GM18868 (cell line): ENCODE data around the gene RGS8.
"Not testable (repeated sequence)": the region's sequence is repeated elsewhere in the genome, so short reads cannot be mapped to it uniquely, and the experiment has no call there.

ENCODE experiments used
- ATAC-seq: cut with Tn5 transposase; IDR thresholded peaks from one replicate; pipeline ENCODE4 v1.9.1; 2021; ENCODE audit warnings: mild to moderate bottlenecking, moderate library complexity; ENCODE audit not compliant: unreplicated experiment

Gene RGS8

DNA sequence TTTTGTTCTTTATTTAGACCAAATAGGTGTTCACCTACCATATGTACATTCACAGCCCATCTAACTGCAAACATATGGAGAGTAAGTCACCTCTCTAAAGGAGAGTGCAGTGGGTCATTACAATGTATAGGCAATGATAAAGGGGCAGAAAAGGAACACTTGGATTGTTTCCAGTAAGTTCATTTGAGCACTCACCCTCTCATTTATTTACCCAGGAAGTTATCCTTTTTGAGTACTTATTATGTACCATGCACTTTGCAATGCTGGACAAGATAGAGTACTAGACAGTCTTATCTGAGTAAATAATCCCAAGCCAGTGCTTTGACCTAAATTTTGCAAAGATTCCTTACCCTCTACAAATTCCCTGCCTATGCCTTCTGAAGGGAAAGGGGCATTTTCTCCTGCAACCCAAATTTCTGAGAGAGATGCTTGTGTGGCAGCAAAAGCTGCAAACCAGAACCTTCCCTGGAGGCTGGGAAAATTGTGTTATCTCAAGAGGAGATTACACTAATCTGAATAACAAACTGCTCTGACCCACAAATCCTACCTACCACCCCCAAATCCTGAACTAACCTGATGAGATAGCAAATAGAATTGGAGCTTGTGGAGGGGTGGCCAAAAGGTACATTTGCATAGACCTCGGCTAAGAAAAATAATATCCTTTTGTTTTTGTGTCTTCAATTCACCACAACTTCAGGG is 18.6 kb upstream of the RGS8 start:
- ATAC-seq = no peak

DNA sequence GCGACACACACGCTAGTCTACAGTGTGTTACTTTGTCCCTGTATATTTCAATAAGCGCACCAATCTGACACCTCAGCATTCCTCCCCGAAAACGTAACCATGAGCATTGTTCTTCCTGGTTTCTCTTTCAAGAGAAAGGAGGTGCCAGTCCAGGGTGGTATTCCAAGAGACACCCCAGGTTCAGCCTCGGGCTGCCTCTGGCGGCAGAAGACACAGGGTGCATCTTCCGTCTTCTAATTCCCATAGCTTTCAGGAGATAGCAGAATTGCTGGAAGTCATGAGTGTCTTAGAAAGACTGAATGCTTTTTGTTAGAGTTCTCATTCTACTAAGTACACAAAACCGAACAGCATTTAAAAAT is 15.9 kb upstream of the RGS8 start:
- ATAC-seq = no peak

DNA sequence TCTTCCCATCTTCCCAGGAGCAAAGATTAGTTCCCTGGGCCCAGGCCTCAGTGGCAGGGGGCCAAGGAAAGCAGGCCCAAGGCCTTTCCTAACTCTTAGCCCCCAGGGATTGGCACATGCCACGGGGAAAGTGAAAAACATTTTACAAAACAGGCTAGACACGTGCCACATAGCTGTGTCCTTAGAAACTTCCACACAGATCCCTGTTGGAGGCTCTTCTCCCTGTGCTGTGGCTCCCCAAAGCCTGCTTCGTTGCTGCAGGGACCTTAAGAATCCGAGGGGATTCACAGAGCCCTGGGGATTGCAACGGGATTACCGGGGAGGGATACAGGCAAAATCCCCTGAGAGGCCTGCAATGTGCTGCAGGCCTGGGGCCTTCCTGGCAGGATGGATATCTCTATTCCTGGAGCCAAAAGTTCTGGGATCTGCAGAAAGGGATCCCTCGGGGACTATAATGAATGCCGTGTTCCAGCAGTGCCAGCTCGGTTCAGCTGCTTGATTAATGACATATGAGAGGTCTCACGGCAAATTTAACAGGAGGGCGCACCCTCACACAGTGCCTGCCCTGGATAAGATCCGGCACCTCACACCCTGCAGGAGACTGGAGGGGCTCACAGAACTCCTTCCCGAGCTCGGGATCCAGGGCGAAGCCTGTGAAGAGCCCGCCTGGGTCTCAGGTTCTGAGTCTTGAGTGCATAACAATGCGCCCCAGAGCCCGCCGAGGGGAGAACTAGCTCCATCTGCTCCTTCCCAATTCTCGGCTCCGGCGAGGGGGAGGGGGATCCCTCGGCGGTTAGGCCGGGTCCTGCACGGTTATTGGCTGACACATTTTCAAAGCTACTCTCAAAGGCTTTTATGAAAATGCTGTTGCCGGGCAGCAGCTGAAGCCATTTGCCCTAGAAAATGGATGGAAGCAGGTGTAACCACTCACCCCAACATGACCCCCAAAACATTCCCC is 15.3 kb upstream of the RGS8 start:
- ATAC-seq = no peak

DNA sequence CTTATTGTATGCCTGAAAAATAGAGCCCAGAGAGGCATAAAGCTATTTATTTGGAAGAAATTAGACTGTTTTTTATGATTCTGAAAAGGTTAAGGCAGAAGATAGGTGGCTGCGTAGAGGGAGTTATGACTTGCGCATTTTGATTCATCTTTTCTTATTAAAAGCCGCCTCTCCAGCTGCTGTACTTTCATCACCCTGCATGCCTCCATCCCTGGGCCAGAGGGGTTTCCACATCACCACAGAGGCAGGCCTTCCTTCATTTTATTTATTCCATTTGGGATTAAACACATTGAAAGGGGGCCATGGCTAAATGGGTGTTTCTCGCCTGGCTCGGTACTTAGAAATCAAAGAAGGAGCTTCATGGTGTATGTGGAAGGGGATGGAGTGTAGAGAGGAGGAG is 14.6 kb upstream of the RGS8 start:
- no peak for ATAC-seq

DNA sequence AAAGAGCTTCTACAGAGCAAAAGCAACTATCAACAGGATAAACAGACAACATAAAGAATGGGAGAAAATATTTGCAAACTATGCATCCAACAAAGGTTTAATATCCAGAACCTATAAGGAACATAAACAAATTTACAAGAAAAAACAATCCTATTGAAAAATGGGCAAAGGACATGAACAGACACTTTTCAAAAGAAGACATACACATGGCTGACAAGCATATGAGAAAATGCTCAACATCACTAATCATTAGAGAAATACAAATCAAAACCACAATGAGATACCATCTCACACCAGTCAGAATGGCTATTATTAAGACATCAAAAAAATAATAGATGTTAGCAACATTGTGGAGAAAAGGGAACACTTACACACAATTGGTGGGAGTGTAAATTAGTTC is 8.8 kb upstream of the RGS8 start:
- ATAC-seq = not testable (repeated sequence)

DNA sequence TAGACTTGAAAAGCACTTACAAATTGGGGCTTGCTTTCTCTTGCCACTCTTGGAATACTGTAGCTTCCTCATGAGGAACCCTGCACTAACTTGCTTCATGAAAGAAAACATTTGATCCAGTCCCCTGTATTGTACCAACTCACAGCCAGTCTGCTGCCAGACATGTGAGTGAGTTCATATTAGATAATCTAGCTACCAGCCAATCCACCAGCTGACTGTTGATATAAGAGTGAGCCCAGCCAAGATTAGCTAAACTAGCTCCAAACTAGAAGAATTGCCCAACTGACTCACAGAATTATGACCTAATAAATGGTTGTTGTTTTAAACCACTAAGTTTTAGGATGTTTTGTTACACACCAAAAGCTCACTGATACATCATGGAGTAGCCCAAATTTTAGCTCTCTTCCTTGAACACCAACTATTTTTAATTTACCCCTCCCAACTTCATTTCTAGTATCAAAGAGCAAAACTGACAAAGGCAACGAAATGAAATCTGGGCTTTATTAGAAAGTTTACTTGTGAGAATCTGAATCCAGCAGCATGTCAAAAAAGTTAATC is 6.6 kb upstream of the RGS8 start:
- ATAC-seq = no peak

DNA sequence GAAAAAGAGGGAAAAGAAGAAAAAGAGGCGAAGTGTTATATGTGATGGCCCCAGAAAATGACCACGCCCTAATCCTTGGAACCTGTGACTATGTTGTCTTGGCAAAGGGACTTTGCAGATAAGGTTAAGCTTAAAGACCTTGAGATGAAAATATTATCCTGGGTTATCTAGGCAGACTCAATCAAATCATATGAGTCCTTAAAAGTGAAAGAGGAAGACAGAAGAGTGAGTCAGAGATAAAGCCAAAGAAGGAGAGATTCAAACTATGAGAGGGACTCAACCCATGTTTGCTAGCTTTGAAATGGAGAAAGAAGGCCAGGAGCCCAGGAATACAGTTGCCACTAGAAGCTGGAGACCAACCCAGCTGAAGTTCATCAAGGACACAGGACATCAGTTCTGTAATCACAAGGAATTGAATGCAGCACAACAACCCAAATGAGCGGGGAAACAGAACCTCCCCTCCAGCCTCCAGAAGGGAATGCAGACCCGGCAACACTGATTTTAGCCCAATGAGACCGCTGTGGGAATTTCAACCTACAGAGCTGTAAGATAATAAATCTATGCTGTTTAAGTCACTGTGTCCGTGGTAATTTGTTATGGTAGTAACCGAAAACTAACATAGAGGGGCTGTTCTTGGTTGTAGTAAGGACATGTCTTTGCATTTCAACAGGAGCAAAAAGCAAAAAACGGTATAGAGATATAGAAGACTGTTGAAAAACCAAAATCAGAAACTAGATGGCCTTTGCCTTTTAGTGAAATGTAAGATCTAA is 4.2 kb upstream of the RGS8 start:
- no peak for ATAC-seq

DNA sequence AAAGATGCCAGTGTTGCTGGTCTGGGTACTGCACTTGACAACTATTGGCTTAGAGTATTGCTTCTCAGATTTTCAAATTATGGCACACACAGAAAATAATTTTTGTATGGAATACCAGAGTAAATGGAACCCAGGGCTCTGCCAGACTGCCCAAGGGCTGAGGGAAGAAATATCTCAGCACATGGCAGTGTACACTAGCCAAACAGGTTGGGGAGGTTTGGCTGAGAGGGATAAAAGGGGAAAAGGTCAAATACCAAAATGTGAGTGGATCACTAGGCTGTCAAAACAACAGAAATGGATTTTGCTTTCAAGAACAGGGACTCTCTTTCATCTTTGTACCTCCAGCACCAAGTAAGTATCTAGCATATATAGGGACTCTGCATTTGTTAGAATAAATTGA is 3.0 kb upstream of the RGS8 start:
- no peak for ATAC-seq

DNA sequence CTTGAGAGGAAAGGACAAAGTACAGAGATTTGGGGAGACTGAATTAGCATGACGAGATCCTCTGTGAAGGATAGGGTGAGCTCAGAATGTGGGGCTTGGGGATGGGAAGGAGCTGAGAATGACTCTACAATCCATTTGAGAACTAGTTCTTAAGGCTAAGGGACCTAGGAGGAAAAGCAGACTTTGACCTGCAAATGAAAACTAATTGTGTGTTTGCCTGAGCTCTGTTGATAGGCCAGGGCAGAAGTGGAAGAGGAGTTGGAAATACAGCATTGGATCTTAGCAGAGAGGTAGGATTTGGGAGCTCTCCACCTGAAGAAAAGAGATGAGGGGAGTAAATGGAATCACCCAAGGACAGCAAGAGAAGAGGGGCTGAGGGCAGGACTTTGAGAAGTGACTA is 2.1 kb upstream of the RGS8 start:
- ATAC-seq = no peak

DNA sequence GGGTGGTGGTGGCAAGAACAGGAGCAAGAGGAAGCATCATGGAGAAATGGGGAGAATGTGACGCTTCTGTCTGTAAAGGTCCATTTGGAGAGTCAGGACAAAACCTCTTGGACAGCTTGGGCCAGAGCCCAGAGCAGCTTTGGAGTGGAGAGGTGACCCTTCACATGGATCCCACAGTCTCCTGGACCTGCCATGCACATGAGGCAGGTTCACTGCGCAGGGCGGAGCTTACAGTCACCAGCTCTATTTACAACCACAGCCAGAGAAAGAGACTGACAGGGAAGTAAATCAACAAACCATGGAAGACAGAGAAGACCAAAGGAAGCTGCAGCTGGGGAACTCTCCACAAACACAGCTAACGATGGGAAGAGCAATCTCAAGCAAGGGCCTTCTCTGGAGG is 828 bp upstream of the RGS8 start:
- ATAC-seq = no peak

DNA sequence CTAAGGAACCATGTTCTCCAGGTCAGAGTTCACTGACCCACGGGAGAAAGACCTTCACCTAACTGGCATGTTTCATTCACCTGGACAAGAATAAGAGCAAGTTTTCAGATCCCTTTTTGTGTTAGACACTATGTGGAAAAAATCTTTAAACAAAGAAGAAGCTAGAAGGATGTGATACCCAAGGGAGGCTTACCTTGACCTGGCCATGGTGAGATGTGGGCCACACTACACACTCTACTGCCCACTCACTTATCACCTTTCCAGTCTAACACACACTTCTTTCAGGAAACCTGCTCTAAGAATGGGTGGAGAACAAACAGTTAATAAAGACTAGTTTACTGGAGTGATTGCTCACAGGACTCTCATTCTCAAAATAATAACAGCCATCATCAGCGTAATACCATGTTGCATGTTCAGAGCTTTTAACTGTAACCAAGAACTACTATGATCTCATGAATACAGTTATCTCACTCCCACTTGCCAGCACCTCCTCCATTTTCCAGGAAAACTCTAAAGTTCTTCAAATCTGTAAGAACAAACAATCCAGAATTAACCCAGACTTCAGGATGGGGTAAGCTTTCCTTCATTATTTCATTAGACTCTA is 1.4 kb downstream of the RGS8 start:
- no peak for ATAC-seq

DNA sequence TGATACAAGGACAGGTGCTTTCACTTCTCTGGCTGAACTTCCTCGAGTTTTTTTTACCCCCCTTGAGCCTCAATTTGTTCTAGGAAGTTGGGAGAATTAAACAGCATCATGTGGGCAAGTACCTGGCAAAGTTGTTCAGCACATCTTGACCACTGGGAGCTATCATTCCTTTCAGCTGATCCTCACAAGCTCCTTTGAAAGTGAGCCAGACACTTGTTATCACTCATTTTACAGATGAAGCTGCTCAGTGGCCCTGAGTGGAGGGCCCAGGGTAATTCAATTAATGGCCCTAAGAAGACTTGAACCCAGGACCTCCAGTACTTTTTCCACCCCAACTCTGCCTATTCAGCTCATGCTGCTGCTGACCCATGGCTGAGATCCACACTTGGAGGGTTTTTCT is 2.0 kb downstream of the RGS8 start:
- ATAC-seq = no peak

DNA sequence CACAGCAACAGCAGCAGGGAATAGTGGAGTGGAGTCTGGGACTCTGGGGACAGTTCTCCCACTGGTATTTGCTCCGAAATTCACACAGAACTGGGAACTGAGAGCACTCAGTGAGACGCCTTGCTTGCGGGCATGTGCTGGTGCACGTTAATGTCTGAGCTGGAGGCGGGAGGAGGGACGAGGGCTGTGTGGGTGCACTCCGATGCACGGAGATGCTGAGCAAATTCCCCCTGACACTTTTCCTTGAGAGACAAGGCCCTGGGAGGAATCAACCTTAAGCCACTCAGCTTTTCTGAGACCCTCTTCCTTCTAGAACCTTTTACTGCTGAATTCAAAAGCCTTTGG is 2.8 kb downstream of the RGS8 start:
- ATAC-seq = no peak

DNA sequence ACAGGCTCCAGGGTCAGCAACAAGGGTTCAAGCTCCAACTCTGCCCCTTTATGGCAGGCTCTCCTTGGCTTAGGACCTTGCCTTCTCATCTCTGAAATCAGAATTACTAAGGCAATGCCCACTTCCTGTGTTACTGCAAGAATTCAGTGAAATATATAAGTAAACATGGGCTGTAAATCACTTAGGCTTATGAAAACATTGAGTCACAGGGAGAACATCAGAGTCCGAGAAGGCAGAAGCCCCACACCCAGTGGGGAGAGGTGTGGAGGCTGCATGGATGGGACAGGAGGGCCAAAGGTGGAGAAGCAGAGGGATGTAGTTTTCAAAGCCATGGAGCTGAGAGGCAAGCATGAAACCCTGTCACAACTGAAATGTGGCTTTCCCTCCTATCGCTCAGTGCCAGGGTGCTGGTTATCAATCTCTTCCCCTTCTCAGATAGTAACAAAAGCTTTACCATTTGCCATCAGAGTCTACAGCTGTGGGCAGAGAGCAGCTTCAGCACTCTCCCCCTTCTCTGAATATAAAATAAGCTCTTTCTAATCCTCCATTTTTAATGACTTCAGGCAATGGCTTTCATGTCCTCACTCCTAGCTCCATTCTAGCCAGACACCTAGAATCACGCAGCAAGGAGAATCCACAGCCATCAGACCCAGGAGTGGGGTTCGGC is 3.4 kb downstream of the RGS8 start:
- ATAC-seq = no peak

DNA sequence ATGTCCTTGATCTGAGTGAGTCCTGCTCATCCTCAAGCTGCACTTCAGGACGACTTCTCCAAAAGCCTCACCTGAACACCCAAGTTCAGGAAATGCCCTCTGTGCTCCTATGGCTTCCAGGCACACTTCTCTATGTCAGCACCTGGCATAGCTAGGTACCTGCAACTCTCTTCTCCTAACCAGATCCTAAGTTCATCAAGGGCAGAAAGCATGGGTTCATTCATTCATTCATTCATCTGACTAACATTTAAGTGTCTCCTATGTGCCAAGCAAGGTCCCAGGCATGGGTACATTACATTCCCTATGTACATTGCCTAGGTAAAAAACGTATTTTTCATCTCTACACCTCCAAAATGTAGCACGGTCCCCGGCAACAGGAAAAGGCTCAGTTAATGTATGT is 4.0 kb downstream of the RGS8 start:
- ATAC-seq = no peak

DNA sequence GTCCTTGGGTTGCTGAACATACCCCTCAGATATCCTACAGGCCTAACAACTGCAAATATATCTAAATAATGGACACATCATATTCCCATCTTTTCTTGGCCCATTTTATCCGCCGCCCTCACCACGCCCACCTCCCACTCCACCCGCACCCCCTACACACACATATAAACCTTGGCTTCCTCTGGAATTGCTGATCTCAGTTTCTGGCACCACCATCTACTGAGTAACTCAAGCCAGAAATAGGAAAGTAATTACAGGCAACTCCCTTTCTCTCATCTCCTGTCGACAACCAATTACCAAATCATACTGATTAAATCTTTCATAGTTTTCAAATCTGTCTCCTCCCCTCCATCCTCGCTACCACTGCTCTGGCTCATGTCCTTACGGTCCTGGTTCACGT is 4.7 kb downstream of the RGS8 start:
- no peak for ATAC-seq

DNA sequence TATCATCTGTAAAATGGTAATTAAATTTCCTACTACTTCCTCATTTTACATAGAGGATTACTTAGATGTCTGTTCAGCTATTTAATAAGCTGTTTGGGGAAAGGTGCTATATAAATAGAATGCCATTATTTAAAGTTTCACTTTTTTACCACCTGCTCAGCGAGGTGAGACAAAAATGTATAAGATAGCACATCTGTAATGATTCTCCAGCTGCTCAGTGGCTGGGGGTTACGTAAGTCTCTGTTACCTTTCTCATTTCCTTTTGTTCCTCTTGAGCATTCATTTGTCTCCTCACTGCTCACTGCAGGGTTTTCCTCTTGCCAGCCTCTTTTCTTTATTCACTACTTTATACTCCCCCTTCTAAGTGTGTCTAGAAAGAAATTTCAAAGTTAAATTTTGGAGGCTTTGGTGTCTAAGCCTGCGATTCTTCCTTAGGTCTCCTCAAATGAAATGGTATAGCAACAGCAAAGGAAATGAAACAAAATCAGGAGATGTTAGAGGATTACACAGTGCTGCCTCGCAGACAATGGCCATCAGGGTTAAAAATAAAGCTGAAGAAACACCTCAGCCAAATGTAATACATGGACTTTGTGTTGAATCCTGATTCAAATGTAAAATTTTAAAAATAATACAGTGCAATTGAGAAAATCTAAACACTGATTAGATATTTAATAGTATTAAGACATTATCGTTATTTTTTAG is 6.8 kb downstream of the RGS8 start:
- ATAC-seq = peak; percentile 89

DNA sequence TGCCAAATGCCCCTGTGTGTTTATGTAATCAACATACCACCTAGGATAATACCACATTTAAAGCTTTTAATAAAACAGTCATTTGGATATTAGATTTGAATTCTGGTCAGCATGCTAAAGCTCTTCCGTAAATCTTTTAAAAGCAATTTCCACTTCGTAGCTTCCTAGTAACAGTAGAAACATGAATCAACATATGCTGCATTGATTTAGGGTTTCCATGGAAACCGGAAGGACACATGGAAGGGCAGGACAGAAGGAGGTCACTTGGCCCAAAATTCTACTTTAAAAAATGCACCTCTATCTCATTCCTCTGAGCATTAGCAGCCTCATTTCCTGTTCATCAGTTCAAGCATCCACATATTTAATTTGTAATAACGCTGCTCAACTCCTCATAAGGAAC is 8.1 kb downstream of the RGS8 start:
- ATAC-seq = no peak

DNA sequence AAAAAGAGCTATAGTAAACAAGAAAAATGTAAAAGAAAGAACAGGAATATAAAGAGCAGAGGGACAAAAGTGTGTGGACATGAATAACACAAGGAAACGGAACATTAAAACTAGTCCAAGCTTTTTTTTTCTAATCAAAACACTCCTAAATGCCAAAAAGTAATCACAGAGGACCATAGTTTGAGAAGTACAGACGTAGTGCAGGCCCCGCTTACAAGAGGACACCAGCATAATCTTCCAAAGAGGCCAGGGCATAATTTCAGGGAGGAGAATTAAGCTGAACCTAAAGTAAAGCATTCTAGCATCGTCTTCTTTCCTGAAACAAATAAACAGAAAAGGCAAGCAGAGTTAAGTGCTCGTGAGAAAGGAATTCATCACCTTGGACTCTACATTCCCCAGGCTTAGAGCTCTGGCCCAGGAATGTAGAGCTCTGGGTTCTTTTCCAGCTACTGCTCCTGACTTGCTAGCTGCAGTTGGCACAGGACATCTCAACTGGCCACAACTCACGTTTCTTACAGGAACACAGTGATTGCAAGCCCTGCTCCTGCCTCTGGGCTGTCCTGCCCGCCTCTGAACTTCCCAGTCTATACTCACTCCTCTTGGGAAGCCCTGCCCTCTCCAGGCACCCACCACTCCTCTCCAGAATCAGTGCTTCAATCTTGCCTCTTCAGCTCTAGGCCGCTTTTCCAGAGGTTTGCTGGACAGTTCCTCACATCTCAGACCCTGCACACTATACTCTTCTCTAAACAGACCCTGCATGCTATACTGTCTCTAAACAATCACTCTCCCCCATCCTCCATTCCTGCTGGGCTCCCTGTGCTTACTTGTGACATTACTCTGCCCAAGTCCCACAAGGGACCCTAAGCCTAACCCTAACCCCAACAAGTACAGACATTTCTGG is 9.8 kb downstream of the RGS8 start:
- ATAC-seq = no peak
